ENCODE measurements around the gene CDHR1.
"Not testable (repeated sequence)": the region's sequence is repeated elsewhere in the genome, so short reads cannot be mapped to it uniquely, and the experiment has no call there.

The CDHR1 gene

GRCh38 chr10:84175436-84175835, 18.9 kb upstream of the CDHR1 start:
- no peak overlapping the region for H3K9ac ChIP-seq (ENCODE audit: insufficient read length, low read depth)
- no peak overlapping the region for H3K4me3 ChIP-seq (ENCODE audit: insufficient read length, low read depth)
- no peak for DNase-seq (ENCODE audit: low read depth, low spot score)
- peaks cover 6% of the 10 kb centered on the region for H3K4me1 ChIP-seq (ENCODE audit: insufficient read depth, insufficient read length)
- H3K27me3 ChIP-seq (ENCODE audit: insufficient read depth, insufficient read length): no peaks in the 10 kb centered on the region
- H3K9me3 ChIP-seq (ENCODE audit: insufficient read depth, low read length): no peaks in the 10 kb centered on the region
- no peaks in the 10 kb centered on the region for H3K36me3 ChIP-seq (ENCODE audit: insufficient read depth, insufficient read length, low read length)
- no peak for TF ChIP-seq YY1 (IDR thresholded peaks at IDR 0.05; ENCODE audit: insufficient read depth, insufficient read length)
- TF ChIP-seq ZNF274 (IDR thresholded peaks at IDR 0.05; ENCODE audit: low read depth, low read length): no peak
- TF ChIP-seq SUZ12 (IDR thresholded peaks at IDR 0.05; ENCODE audit: extremely low read depth, insufficient read depth, insufficient read length): no peak

- Histone ChIP-seq H3K4me1 (ENCODE audit: insufficient read depth, insufficient read length) (peaks cover 6% of the 10 kb centered on the region), H3K9ac (ENCODE audit: insufficient read length, low read depth) (no peak overlapping the region), H3K27me3 (ENCODE audit: insufficient read depth, insufficient read length) (no peaks in the 10 kb centered on the region), H3K9me3 (ENCODE audit: insufficient read depth, low read length) (no peaks in the 10 kb centered on the region), H3K36me3 (ENCODE audit: insufficient read depth, insufficient read length, low read length) (no peaks in the 10 kb centered on the region), H3K4me3 (ENCODE audit: insufficient read length, low read depth) (no peak overlapping the region)
- no peak for DNase-seq (ENCODE audit: low read depth, low spot score)
- TF ChIP-seq SUZ12 (IDR thresholded peaks at IDR 0.05; ENCODE audit: extremely low read depth, insufficient read depth, insufficient read length) (no peak), ZNF274 (IDR thresholded peaks at IDR 0.05; ENCODE audit: low read depth, low read length) (no peak), YY1 (IDR thresholded peaks at IDR 0.05; ENCODE audit: insufficient read depth, insufficient read length) (no peak)
Measured at GRCh38 chr10:84176351-84176750, 18.0 kb upstream of the CDHR1 start.

GRCh38 chr10:84176836-84177474, 17.4 kb upstream of the CDHR1 start:
- H3K4me3 ChIP-seq (ENCODE audit: insufficient read length, low read depth): no peak overlapping the region
- DNase-seq (ENCODE audit: low read depth, low spot score): no peak
- no peaks in the 10 kb centered on the region for H3K27me3 ChIP-seq (ENCODE audit: insufficient read depth, insufficient read length)
- TF ChIP-seq SUZ12 (IDR thresholded peaks at IDR 0.05; ENCODE audit: extremely low read depth, insufficient read depth, insufficient read length) (no peak), YY1 (IDR thresholded peaks at IDR 0.05; ENCODE audit: insufficient read depth, insufficient read length) (no peak), ZNF274 (IDR thresholded peaks at IDR 0.05; ENCODE audit: low read depth, low read length) (no peak)
- H3K36me3 ChIP-seq (ENCODE audit: insufficient read depth, insufficient read length, low read length): no peaks in the 10 kb centered on the region
- peaks cover 6% of the 10 kb centered on the region for H3K4me1 ChIP-seq (ENCODE audit: insufficient read depth, insufficient read length)
- H3K9me3 ChIP-seq (ENCODE audit: insufficient read depth, low read length): no peaks in the 10 kb centered on the region; the same call in 1 of the 2 replicates
- H3K9ac ChIP-seq (ENCODE audit: insufficient read length, low read depth): no peak overlapping the region

GRCh38 chr10:84177541-84178141, 16.7 kb upstream of the CDHR1 start:
- DNase-seq (ENCODE audit: low read depth, low spot score): no peak
- H3K4me3 ChIP-seq (ENCODE audit: insufficient read length, low read depth): no peak overlapping the region
- no peak overlapping the region for H3K9ac ChIP-seq (ENCODE audit: insufficient read length, low read depth)
- no peaks in the 10 kb centered on the region for H3K27me3 ChIP-seq (ENCODE audit: insufficient read depth, insufficient read length)
- TF ChIP-seq ZNF274 (IDR thresholded peaks at IDR 0.05; ENCODE audit: low read depth, low read length) (no peak), YY1 (IDR thresholded peaks at IDR 0.05; ENCODE audit: insufficient read depth, insufficient read length) (no peak), SUZ12 (IDR thresholded peaks at IDR 0.05; ENCODE audit: extremely low read depth, insufficient read depth, insufficient read length) (no peak)
- H3K9me3 ChIP-seq (ENCODE audit: insufficient read depth, low read length): no peaks in the 10 kb centered on the region; the same call in 1 of the 2 replicates
- H3K4me1 ChIP-seq (ENCODE audit: insufficient read depth, insufficient read length): peaks cover 6% of the 10 kb centered on the region
- no peaks in the 10 kb centered on the region for H3K36me3 ChIP-seq (ENCODE audit: insufficient read depth, insufficient read length, low read length)

GRCh38 chr10:84178160-84178609, 16.2 kb upstream of the CDHR1 start:
- DNase-seq (ENCODE audit: low read depth, low spot score): no peak
- H3K36me3 ChIP-seq (ENCODE audit: insufficient read depth, insufficient read length, low read length): no peaks in the 10 kb centered on the region
- no peaks in the 10 kb centered on the region; the same call in 1 of the 2 replicates for H3K9me3 ChIP-seq (ENCODE audit: insufficient read depth, low read length)
- TF ChIP-seq ZNF274 (IDR thresholded peaks at IDR 0.05; ENCODE audit: low read depth, low read length): no peak
- no peak for TF ChIP-seq YY1 (IDR thresholded peaks at IDR 0.05; ENCODE audit: insufficient read depth, insufficient read length)
- no peak for TF ChIP-seq SUZ12 (IDR thresholded peaks at IDR 0.05; ENCODE audit: extremely low read depth, insufficient read depth, insufficient read length)
- no peak overlapping the region for H3K4me3 ChIP-seq (ENCODE audit: insufficient read length, low read depth)
- peaks cover 6% of the 10 kb centered on the region for H3K4me1 ChIP-seq (ENCODE audit: insufficient read depth, insufficient read length)
- no peaks in the 10 kb centered on the region for H3K27me3 ChIP-seq (ENCODE audit: insufficient read depth, insufficient read length)
- H3K9ac ChIP-seq (ENCODE audit: insufficient read length, low read depth): no peak overlapping the region

GRCh38 chr10:84179059-84179710, 15.2 kb upstream of the CDHR1 start:
- no peaks in the 10 kb centered on the region for H3K36me3 ChIP-seq (ENCODE audit: insufficient read depth, insufficient read length, low read length)
- H3K9me3 ChIP-seq (ENCODE audit: insufficient read depth, low read length): no peaks in the 10 kb centered on the region; the same call in 1 of the 2 replicates
- no peaks in the 10 kb centered on the region for H3K27me3 ChIP-seq (ENCODE audit: insufficient read depth, insufficient read length)
- no peak overlapping the region for H3K4me3 ChIP-seq (ENCODE audit: insufficient read length, low read depth)
- no peak for DNase-seq (ENCODE audit: low read depth, low spot score)
- H3K4me1 ChIP-seq (ENCODE audit: insufficient read depth, insufficient read length): peaks cover 6% of the 10 kb centered on the region
- no peak overlapping the region for H3K9ac ChIP-seq (ENCODE audit: insufficient read length, low read depth)
- TF ChIP-seq YY1 (IDR thresholded peaks at IDR 0.05; ENCODE audit: insufficient read depth, insufficient read length) (no peak), ZNF274 (IDR thresholded peaks at IDR 0.05; ENCODE audit: low read depth, low read length) (no peak), SUZ12 (IDR thresholded peaks at IDR 0.05; ENCODE audit: extremely low read depth, insufficient read depth, insufficient read length) (no peak)

GRCh38 chr10:84180386-84180785, 14.0 kb upstream of the CDHR1 start:
- not testable (repeated sequence) for H3K4me3 ChIP-seq (ENCODE audit: insufficient read length, low read depth); DNase-seq (ENCODE audit: low read depth, low spot score); H3K27me3 ChIP-seq (ENCODE audit: insufficient read depth, insufficient read length); H3K9ac ChIP-seq (ENCODE audit: insufficient read length, low read depth); H3K4me1 ChIP-seq (ENCODE audit: insufficient read depth, insufficient read length); H3K9me3 ChIP-seq (ENCODE audit: insufficient read depth, low read length); H3K36me3 ChIP-seq (ENCODE audit: insufficient read depth, insufficient read length, low read length)

Data from NT2/D1 (cell line).